Eye (tissue), 1 donor: ENCODE results near the gene ZBTB39.
A peak's percentile ranks its signal among the peaks of the same experiment; 100 is the strongest.
"Not testable (repeated sequence)": the region's sequence is repeated elsewhere in the genome, so short reads cannot be mapped to it uniquely, and the experiment has no call there.

Experiments
- DNase-seq: peaks from one replicate; pipeline ENCODE4 v3.0.0-alpha.2; 2015

Gene ZBTB39

DNA sequence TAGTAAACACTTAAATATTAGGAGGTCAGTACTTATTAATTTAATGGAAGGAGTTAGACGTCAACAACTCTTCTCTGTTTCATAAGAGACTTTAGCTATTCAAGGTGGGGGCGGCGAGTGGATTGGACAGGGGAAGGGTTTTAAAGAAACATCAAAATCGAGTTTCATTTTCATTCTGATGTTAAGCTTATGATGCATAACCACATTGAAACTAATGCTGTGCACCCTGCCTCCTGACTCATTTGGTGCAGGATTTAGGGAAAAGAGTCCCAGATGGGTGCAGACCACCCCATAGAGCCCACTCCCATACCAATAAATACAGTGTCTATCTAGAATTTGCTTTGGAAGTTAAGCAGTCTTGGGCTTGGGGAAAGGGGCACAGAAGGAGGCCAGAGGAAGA lies 7.4 kb downstream of the ZBTB39 start:
- no peak for DNase-seq

DNA sequence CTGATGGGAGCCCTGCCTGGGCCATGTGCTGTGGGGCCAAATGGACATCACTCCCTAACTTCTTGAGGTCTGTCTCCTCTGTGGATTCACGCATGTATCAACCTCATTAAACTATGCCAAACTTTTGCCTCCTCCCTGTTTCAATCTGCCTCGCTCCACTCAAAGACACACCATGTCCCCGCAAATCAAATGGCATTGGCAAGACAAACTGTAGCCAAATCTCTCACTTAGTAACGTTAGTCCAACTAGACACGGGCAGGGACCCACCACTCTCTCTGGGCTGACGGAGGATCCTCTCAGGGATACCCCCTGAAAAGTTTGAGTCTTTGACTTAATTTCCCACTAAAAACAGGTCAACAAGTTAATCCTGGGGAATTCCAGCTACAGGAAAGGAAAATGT lies 8.0 kb downstream of the ZBTB39 start:
- DNase-seq = no peak

DNA sequence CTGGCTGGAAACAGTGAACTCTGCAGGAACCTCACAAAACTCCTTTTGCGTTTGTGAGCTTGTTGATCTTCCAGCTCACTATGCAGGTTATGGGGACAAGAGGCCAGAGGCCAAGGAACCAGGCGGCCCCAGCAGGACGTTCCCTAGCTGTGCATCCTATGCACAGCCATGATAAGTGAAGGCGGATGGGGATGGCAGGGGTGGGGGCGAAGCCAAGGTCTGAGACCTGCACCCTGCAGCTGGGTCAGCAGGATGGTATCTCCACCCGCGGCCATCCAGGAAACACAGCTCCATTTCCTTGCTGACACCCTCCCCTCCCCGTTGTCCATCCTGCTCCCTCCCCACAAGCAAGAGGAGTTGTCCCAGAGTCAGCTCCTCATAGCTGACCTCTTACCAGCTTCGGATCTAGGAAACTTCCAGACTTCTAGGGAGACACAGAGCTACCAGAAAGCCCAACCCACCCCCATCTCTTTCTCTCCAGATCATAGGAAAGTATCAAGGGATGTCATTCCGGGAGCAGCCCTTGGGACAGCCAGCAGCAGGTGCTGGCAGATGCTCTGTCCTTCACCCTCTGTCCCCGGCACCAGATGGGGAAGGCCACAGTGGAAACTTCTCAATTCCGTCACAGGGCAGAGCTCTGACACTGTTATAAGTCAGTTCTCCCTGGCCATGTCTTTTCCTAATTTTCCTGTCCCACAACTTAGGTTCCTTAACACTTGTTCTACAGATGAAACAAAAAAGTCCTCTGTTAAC lies 9.4 kb downstream of the ZBTB39 start:
- DNase-seq = no peak

DNA sequence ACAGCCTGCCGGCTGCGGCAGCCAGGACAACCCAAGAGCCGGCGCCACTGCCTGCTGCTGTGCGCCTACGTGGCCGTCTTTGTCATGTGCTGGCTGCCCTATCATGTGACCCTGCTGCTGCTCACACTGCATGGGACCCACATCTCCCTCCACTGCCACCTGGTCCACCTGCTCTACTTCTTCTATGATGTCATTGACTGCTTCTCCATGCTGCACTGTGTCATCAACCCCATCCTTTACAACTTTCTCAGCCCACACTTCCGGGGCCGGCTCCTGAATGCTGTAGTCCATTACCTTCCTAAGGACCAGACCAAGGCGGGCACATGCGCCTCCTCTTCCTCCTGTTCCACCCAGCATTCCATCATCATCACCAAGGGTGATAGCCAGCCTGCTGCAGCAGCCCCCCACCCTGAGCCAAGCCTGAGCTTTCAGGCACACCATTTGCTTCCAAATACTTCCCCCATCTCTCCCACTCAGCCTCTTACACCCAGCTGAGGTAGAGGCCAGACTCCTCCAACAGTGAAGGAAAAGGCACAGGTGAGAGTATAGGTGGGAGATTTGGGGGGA lies 10.3 kb downstream of the ZBTB39 start:
- no peak for DNase-seq

DNA sequence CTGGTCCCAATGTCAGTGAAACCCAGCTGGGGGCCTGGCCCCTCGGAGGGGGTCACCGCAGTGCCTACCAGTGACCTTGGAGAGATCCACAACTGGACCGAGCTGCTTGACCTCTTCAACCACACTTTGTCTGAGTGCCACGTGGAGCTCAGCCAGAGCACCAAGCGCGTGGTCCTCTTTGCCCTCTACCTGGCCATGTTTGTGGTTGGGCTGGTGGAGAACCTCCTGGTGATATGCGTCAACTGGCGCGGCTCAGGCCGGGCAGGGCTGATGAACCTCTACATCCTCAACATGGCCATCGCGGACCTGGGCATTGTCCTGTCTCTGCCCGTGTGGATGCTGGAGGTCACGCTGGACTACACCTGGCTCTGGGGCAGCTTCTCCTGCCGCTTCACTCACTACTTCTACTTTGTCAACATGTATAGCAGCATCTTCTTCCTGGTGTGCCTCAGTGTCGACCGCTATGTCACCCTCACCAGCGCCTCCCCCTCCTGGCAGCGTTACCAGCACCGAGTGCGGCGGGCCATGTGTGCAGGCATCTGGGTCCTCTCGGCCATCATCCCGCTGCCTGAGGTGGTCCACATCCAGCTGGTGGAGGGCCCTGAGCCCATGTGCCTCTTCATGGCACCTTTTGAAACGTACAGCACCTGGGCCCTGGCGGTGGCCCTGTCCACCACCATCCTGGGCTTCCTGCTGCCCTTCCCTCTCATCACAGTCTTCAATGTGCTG lies 11.0 kb downstream of the ZBTB39 start:
- DNase-seq = no peak

DNA sequence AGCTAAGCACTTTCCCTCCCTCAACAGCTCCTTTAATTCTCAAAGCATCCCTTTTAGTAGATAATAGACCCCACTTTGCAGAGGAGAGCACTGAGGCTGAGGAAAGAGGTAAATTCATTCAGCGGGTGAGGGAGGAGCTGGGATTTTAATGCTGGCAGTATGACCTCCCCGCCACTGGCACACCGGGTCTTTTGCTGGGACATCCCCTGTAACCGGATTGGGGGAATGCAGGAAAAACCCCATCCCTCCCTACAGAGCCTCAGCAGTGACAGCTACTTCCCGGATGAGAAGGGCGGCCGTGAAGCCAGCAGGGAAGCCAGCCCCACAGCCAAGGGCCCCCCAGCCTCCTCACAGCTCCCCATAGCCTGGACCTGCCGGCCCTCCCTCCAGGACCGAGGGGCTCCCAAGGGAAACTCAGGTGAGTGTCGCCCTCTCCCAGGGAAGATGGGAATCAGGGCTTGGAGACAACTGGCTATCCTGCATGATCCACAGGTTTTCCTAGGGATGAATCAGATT lies 12.1 kb downstream of the ZBTB39 start:
- DNase-seq = no peak

DNA sequence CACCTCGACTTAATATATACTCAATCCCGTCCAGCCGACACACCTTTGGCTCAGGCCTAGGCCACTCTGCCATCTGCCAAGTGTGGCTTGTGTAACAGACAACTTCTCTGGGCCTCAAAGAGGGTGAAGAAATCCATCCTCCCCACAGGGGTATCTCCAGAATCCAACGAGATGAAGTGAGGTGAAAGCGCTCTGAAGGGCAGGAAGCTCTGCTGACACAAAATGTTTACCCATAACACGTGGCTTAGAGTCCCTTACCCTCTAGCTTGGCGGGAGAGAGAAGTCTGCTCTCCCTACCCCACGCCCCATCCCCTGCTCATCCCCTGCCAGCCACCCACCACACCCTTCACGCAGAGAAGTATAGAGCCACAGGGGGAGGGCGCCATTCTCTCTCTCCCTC lies 13.0 kb downstream of the ZBTB39 start:
- DNase-seq = no peak

DNA sequence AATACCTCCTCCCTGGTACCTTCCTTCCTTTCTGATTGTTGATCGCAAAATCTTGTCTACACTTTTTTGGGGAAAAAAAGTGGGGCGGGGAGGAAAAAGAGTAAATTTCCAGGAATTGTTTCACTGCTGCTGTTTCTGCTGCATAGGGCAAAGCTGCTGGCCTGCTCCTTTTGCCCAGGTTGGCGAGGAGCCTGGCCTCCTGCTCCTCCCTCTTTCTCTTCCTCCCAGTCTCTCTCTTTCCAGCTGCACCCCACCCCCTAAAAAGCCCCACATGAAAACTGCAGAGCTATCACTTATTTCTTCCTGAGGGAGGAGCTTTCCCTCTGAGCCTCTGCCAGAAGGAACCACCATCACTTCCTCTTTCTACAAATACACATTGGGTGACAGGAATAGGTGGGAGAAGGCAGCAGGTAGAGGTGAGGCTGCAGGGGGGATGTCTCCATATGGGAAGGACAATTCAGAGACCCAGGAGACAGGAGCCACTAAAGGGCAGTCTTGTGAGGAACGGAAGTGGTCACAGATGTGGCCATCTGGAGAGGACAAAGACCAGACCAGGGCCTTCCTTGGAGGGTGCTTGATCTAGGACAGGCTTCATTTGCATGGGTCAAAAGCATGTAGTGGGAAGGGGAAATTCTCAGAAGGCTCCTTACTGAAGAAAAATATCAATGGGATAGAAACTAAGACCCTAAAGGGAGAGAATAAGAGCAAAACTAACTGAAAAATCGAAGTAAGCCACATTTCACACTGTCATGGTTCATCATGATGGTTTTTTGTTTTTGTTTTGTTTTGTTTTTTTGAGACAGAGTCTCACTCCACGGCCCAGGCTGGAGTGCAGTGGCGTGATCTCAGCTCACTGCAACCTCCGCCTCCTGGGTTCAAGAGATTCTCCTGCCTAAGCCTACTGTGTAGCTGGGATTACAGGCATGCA lies 14.8 kb downstream of the ZBTB39 start:
- no peak for DNase-seq

DNA sequence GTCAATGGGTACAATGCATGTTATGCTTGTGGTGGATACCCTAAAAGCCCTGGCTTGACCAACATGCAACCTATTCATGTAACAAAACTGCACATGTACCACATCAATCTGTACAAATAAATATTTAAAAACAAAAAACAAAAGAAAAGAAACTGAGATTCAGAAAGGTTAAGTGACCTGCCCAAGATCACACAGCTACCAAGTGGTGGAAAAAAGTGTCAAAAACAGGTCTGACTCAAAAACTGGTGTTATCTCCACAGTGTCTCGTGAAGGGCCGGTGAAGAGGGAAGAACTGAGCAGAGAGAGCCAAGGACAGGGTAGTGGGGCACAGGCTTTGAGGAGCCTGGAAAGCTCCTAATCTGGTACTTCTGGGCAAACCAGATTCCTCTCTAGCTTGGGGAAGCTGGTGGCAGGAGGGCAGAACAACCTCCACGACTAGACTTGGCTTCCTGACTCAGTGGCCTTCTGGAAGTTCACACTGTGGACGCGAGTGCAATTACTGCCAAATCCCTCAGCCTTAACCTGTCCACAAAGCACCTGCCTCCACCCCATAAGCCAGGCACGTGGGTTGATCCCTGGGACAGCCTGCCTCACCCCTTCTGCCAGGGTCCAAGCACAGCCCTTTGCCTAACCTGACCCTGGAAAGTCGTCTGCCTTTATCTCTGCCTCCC lies 15.6 kb downstream of the ZBTB39 start:
- no peak for DNase-seq

DNA sequence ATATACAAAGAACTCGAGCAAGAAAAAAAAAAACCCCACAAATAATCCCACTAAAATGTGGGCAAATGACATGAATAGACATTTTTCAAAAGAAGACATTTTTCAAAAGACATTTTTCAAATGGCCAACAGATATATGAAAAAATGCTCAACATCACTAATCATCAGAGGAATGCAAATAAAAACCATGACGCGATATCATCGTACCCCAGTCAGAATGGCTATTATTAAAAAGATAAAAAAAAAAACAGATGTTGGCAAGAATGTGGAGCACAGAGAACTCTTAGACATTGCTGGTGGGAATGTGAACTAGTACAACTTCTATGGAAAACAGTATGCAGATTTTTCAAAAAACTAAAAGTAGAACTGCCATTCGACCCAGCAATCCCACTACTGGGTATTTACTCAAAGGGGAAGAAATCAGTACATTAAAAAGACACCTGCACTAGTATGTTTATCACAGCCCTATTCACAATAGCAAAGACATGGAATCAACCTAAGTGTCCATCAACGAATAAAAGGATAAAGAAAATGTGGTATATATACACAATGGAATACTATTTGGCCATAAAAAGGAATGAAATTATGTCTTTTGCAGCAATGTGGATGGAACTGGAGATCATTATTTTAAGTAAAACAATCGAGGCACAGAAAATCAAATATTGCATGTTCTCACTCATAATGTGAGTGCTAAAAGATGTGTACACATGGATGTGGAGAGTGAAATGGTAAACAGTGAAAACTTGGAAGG lies 16.3 kb downstream of the ZBTB39 start:
- DNase-seq = no peak

DNA sequence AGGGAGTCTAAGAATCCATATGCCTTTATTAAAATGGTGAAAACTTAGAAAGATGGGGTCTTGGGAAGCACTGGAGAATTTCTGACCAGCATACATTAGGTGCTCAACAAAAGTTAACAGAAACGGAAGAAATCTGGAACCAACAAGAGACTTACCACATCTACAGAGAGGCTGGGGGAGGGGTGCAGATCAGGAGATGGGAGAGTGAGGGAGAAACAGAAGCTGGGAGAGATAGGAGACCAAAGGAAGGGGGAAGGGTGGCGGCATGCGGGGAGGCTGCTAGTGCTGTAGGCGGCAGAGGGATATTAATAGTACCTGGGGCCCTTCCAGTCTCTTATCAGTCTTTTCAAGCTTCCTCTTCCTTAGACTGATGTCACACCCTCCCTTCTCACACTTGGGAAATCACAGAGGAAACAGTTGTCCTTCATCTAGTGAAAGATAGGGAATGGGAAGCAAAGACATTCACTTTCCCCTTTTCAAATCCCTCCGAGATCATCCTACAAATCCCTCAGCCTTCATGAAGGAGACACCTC lies 18.1 kb downstream of the ZBTB39 start:
- no peak for DNase-seq

DNA sequence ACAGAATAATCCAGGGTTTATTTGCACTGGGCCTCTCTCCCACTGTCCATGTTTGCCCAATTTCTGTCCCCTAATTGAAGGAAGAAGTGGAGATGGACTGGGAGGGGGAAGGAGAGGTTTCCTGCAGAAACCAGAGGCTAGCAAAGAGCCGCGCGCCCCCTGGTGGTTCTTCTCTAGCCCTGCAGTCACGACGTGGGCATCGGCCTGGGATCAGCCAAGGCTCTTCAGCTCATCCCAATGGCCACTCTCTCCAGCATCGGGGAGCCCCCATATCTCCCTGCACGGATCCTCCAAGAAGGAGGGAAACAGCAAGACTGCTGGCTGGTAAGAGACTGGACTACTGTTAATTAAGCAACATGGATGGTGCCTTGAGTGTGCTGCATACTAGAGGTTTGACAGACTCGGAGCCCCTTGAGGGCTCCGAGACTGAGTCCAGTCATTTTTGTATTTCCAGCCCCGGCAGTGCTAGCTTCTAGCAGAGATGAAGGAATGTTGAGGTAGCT lies 18.7 kb downstream of the ZBTB39 start:
- peak; percentile 92 for DNase-seq

DNA sequence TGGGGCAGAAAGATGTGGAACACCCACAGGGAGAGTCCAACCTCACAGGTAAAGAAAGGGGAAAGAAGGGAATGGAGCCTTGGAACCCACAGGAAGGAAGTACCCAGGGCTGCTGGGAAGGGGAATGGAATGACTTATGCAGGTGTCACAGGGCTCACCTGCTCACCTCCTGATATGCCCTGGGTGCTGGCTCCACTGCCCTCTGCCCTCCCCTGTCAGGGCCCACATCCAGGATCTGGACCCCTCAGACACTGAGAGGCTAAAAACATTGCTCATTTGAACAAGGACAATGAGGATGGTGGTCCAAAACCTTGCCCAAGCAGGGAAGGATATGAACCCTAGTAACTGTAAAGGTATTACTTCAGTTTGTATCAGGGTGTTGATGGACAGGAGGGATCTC lies 19.3 kb downstream of the ZBTB39 start:
- no peak for DNase-seq

DNA sequence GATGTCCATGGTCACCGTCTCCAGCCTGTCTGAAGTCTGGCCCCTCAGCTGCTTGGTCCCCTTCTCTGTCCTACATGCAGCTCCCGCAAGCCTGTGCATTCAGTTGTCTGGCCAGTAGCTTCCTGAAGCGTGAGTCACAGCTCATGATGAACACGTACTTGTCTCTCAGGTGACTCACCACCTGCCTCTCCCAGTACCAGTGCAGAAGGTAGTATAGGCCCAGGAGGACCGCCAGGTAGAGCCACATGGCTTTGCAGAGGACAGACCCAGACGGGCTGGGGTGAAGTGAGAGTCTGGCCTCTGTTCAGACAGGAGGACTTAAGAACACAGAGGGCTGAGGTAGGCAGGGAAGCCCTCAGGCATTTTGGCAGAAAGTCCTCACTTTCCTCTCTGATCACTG lies 20.6 kb downstream of the ZBTB39 start:
- DNase-seq = not testable (repeated sequence)

DNA sequence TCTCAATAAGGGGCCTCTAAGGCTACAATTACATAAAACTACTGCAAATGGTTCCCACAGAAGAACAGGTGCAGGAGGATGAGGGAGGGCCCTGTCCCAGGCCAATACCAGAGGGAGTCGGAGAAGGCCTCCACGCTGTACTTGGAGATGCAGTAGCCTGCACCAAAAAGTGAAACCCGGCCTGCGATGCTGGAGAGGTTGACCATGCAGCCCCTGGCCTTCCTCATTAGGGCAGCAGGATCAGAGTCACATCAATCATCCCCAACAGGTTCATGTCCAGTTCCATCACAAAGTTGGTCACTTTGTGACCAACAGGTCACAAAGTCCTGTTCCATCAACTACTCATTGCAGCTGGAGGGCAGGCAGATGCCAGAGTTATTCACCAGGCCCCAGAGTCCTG lies 23.0 kb downstream of the ZBTB39 start:
- no peak for DNase-seq

DNA sequence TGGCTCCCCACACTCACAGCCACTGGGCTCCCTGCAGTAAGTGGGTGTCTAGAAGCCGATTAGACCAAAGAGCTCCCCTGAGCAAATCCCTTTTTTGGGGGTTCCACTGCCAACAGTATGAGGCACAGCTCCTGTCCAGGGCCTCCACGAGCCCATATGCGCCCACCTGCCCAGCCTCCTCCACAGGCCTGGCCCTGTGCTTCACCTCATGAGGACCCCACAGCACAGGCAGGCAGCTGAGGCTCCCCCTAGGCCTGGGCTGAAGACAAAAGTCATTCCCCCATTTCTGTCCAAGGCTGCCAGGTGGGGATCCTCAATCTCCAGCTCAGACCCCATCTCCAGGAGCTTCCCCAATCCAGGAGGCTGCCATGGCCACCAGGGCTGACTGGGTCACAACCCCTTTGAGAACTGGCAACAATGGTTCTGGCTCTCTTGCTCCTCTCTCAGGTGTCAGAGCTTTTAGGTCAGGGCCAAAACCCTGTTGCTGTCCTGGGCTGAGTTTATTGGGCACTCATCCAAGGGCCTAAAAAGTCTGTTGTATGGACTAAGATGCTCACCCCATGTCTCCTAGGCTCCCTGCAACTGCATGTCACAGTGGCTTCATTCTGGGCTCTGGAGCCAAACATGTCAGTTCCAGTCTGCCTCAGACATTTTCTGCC lies 23.6 kb downstream of the ZBTB39 start:
- not testable (repeated sequence) for DNase-seq

DNA sequence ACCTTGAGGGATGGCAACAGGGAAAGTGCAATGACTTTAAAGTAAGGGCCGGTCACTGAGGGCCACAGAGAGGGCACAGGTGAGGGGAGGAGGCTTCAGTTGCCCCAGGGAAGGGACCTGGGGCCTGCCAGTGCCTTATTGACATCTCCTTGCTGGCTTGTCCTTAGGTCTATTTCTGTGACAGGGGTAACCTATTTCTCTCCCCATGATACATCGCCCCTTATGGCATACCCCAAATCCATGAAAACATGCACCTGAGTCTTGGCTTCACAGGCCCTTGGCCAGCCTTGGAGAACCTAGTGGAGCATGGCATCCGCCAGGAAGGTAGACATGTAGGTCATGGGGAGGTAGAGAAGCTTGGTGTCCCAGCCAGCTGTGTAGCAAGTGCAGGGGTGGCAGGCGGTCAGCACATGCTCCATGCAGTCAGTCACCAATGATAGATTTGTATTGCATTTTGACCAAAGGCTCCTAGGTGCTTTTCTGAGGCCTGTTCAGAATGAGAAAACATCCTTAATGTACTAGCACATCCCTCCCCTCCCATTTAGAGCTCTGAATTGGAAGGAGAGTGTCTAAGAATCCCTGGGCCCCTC lies 25.3 kb downstream of the ZBTB39 start:
- no peak for DNase-seq

DNA sequence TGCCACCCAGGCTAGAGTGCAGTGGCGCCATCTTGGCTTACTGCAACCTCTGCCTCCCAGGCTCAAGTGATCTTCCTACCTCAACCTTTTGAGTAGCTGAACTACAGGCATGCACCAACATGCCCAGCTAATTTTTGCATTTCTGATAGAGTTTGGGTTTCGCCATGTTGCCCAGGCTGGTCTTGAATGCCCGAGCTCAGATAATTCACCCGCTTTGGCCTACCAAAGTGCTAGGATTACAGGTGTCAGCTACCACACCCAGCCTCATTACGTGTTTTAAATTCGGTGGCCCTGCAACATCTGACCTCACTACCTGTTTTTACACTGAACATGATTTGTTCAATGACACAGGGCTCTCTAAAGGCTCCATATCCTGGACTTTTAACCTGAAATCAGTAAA lies 26.1 kb downstream of the ZBTB39 start:
- DNase-seq = no peak

DNA sequence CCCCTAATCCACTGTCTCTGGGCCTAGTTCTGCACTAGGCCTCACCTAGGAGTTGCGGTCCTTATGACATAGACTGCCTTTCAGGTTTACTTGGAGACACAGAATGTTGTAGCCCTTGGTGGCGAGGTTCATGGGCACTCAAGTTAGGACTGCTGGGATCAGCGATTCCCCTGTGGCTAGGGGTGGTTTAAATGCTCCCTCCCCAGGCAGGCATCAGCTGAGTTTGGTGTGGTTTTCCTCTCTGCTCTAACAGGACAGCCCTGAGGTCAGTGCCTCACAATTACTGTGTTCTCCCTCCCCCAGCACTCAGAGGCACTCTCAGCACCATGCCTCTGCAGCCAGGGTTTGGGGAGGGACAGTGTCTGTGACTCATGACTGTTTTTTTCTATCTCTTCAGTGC lies 26.7 kb downstream of the ZBTB39 start:
- DNase-seq = no peak
